ENCODE data around the gene CASP8.

DNA sequence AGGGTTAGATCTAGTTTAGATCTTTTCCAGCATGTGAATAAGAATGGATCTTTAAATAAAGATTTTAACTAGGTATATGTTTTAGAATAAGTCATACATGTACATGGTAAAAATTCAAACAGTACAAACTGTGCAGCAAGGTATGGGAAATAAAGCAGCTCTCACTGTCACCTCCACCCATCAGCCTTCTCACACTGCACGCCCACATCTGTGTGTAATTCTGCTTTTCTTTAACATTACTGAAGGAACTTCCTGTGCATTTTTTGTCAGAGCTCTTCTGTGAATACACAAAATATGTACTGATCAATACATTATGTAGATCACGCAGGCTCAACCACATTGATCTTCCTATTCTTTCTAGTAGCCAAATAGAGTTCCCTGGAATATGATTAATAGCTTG, 3.4 kb downstream of the CASP8 start:
- TF ChIP-seq, protein P1, sequence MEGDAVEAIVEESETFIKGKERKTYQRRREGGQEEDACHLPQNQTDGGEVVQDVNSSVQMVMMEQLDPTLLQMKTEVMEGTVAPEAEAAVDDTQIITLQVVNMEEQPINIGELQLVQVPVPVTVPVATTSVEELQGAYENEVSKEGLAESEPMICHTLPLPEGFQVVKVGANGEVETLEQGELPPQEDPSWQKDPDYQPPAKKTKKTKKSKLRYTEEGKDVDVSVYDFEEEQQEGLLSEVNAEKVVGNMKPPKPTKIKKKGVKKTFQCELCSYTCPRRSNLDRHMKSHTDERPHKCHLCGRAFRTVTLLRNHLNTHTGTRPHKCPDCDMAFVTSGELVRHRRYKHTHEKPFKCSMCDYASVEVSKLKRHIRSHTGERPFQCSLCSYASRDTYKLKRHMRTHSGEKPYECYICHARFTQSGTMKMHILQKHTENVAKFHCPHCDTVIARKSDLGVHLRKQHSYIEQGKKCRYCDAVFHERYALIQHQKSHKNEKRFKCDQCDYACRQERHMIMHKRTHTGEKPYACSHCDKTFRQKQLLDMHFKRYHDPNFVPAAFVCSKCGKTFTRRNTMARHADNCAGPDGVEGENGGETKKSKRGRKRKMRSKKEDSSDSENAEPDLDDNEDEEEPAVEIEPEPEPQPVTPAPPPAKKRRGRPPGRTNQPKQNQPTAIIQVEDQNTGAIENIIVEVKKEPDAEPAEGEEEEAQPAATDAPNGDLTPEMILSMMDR (IDR thresholded peaks at IDR 0.05): no peak
- TF ChIP-seq EZH2 (IDR thresholded peaks at IDR 0.05; ENCODE audit: borderline replicate concordance, insufficient read depth, low read depth, low read length, poor library complexity, severe bottlenecking): no peak

Data from B cell (primary cell).